ENCODE measurements around the gene RABEPK. TPM values are rescaled to one million over a fixed set of nuclear protein-coding genes. Genes with fewer than 3 reads are reported as not detected.
"Not testable (repeated sequence)": the region's sequence is repeated elsewhere in the genome, so short reads cannot be mapped to it uniquely, and the experiment has no call there.

Gene RABEPK
- total RNA-seq, 1 donor from 2014 or later, result 11.3 TPM

DNA sequence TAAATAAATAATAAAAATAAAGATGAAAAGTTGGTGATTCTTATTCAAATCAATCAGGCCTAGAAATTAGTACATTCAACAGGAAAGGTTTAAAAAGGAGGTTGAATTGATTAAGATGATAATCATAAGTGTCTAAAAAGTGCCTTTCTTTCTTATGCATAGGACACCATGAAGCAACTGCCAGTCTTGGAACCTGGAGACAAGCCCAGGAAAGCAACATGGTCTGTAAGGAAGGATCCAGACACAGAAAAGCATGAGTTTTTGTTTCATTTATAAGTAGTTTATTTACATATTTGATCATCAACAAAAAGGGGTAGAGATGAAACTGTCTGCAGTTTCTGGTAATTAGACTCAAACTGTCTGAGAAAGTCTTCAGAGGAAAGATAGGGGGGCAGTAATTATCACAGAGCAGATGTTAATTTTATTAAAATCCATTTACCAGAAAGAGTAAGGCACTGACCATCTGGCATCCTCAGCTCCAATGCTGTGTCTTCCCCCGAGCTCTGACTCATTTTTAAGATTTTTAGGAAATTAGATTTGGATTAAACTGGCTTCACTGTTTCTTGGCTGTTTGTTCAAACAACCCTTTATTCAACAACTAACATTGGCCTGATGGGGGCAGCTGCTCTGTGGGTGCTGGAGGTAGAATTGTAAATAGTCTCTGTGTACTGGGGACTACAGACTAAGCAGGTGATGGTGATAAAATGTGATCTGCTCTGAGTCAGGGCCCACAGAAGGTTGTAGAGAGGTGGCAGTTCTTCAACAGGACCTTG is 2.7 kb downstream of the RABEPK start:
- H3K27me3 Mint-ChIP-seq (ENCODE audit: unreplicated experiment), result no peaks in the 10 kb centered on the region
- no peak for DNase-seq
- H3K4me1 Mint-ChIP-seq (ENCODE audit: low read depth, unreplicated experiment), result peaks cover 6% of the 10 kb centered on the region
- TF ChIP-seq, protein P1, sequence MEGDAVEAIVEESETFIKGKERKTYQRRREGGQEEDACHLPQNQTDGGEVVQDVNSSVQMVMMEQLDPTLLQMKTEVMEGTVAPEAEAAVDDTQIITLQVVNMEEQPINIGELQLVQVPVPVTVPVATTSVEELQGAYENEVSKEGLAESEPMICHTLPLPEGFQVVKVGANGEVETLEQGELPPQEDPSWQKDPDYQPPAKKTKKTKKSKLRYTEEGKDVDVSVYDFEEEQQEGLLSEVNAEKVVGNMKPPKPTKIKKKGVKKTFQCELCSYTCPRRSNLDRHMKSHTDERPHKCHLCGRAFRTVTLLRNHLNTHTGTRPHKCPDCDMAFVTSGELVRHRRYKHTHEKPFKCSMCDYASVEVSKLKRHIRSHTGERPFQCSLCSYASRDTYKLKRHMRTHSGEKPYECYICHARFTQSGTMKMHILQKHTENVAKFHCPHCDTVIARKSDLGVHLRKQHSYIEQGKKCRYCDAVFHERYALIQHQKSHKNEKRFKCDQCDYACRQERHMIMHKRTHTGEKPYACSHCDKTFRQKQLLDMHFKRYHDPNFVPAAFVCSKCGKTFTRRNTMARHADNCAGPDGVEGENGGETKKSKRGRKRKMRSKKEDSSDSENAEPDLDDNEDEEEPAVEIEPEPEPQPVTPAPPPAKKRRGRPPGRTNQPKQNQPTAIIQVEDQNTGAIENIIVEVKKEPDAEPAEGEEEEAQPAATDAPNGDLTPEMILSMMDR (IDR thresholded peaks at IDR 0.05; ENCODE audit: partially characterized antibody, unreplicated experiment), result no peak
- H3K9me3 Mint-ChIP-seq (ENCODE audit: unreplicated experiment), result no peaks in the 10 kb centered on the region
- H3K27ac Mint-ChIP-seq (ENCODE audit: unreplicated experiment), result peak overlapping the region; percentile 50
- H3K36me3 Mint-ChIP-seq (ENCODE audit: unreplicated experiment), result no peaks in the 10 kb centered on the region
- H3K4me3 Mint-ChIP-seq (ENCODE audit: unreplicated experiment), result peak overlapping the region; percentile 43

DNA sequence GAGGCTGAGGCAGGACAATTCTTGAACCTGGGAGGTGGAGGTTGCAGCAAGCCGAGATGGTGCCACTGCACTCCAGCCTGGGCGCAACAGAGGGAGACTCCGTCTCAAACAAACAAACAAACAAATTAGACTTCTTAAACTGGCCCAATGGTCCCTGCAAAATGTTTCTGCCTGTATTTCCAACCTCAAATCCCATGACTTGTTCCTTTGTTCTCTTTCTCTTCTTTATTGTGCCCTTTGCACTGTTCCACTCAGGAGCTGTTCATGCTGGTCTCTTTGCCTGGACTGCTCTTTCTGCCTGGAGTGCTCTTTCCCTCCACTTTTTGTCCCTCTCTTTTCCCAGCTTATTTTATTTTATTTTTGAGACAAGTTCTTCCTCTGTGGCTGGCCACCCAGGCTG is 4.1 kb downstream of the RABEPK start:
- no peaks in the 10 kb centered on the region for H3K36me3 Mint-ChIP-seq (ENCODE audit: unreplicated experiment)
- no peak overlapping the region for H3K4me3 Mint-ChIP-seq (ENCODE audit: unreplicated experiment)
- H3K9me3 Mint-ChIP-seq (ENCODE audit: unreplicated experiment), result no peaks in the 10 kb centered on the region
- H3K27me3 Mint-ChIP-seq (ENCODE audit: unreplicated experiment), result no peaks in the 10 kb centered on the region
- no peak for DNase-seq
- TF ChIP-seq, protein P1 (IDR thresholded peaks at IDR 0.05; ENCODE audit: partially characterized antibody, unreplicated experiment), result no peak
- peak overlapping the region; percentile 43 for H3K27ac Mint-ChIP-seq (ENCODE audit: unreplicated experiment)
- peaks cover 6% of the 10 kb centered on the region for H3K4me1 Mint-ChIP-seq (ENCODE audit: low read depth, unreplicated experiment)

DNA sequence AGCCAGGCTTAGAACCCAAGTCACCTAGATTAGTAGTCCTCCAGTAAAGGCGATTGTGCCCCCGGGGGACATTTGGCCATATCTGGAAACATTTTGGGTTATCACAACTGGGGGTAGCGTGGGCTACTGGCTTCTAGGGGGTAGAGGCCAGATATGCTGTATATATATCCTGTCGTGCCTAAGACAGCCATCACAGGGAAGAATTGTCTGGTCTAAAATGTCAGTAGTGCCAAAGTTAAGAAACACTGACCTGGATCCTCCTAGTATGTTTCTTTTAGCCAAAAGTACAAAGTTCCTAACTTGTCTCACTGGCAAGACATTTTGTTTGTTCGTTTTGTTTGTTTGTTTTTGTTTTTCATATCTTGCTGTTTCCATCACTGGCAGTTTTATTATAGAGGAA is 13.8 kb downstream of the RABEPK start:
- DNase-seq, result no peak
- no peak overlapping the region for H3K4me3 Mint-ChIP-seq (ENCODE audit: unreplicated experiment)
- H3K4me1 Mint-ChIP-seq (ENCODE audit: low read depth, unreplicated experiment), result no peaks in the 10 kb centered on the region
- no peak overlapping the region for H3K27ac Mint-ChIP-seq (ENCODE audit: unreplicated experiment)
- no peaks in the 10 kb centered on the region for H3K9me3 Mint-ChIP-seq (ENCODE audit: unreplicated experiment)
- TF ChIP-seq, protein P1 (IDR thresholded peaks at IDR 0.05; ENCODE audit: partially characterized antibody, unreplicated experiment), result no peak
- no peaks in the 10 kb centered on the region for H3K36me3 Mint-ChIP-seq (ENCODE audit: unreplicated experiment)
- no peaks in the 10 kb centered on the region for H3K27me3 Mint-ChIP-seq (ENCODE audit: unreplicated experiment)

DNA sequence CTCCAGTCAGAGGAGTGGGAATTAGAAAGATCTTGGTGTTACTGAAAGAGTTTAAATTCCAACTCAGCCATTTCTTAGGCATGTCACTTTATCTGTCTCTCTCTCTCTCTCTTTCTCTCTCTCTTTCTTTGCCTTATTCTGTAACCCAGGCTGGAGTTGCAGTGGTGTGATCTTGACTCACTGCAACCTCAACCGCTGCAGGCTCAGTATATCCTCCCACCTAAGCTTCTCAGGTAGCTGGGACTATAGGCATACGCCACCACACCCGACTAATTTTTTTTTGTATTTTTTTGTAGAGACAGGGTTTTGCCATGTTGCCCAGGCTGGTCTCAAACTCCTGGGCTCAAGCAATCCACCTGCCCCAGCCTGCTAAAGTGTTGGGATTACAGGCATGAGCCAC is 18.3 kb downstream of the RABEPK start:
- no peak for DNase-seq
- Mint-ChIP-seq H3K27ac (ENCODE audit: unreplicated experiment) (no peak overlapping the region), H3K36me3 (ENCODE audit: unreplicated experiment) (no peaks in the 10 kb centered on the region), H3K4me1 (ENCODE audit: low read depth, unreplicated experiment) (no peaks in the 10 kb centered on the region), H3K27me3 (ENCODE audit: unreplicated experiment) (no peaks in the 10 kb centered on the region), H3K4me3 (ENCODE audit: unreplicated experiment) (no peak overlapping the region), H3K9me3 (ENCODE audit: unreplicated experiment) (no peaks in the 10 kb centered on the region)
- TF ChIP-seq, protein P1 (IDR thresholded peaks at IDR 0.05; ENCODE audit: partially characterized antibody, unreplicated experiment), result no peak

DNA sequence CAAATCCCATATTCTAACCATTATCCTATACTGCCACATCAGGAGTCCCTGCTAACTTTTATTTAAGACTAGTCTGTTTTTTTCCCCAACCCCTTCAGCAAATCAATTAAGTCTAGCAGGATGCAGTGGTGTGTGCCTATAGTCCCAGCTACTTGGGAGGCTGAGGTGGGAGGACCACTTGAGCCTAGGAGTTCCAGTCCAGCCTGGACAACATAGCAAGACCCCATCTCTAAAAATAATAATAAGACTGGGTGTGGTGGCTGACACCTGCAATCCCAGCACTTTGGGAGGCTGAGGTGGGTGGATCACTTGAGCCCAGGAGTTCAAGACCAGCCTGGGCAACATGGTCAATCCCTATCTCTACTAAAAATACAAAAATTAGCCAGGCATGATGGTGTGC is 24.5 kb downstream of the RABEPK start:
- not testable (repeated sequence) for H3K27ac Mint-ChIP-seq (ENCODE audit: unreplicated experiment); H3K4me1 Mint-ChIP-seq (ENCODE audit: low read depth, unreplicated experiment); DNase-seq; H3K27me3 Mint-ChIP-seq (ENCODE audit: unreplicated experiment); H3K9me3 Mint-ChIP-seq (ENCODE audit: unreplicated experiment); H3K36me3 Mint-ChIP-seq (ENCODE audit: unreplicated experiment); H3K4me3 Mint-ChIP-seq (ENCODE audit: unreplicated experiment)

Data from glutamatergic neuron (in vitro differentiated cells).